ENCODE measurements around the gene PIGL.
"Not testable (repeated sequence)": the region's sequence is repeated elsewhere in the genome, so short reads cannot be mapped to it uniquely, and the experiment has no call there.

The PIGL gene

GRCh38 chr17:16304830-16305229 is 87.8 kb downstream of the PIGL start:
- no peak overlapping the region for H3K27ac ChIP-seq
- peaks cover 4 to 32% (median 15%) of the 10 kb centered on the region in 3 donors for H3K36me3 ChIP-seq
- H3K4me3 ChIP-seq = no peak overlapping the region
- H3K4me1 ChIP-seq = peaks cover 0 to 7% (median 0%) of the 10 kb centered on the region in 4 donors
- H3K27me3 ChIP-seq = no peaks in the 10 kb centered on the region
- no peak for DNase-seq
- TF ChIP-seq CTCF (IDR thresholded peaks at IDR 0.05) = no peak
- no peaks in the 10 kb centered on the region for H3K9me3 ChIP-seq
- intact Hi-C loops (cut with DNase I; ENCODE audit: low total_unique reads) = no loop called here

- H3K4me3 ChIP-seq = no peak overlapping the region
- H3K27me3 ChIP-seq = no peaks in the 10 kb centered on the region
- peaks cover 4 to 30% (median 15%) of the 10 kb centered on the region in 3 donors for H3K36me3 ChIP-seq
- no peak for TF ChIP-seq CTCF (IDR thresholded peaks at IDR 0.05)
- no peak overlapping the region for H3K27ac ChIP-seq
- DNase-seq = no peak
- H3K4me1 ChIP-seq = no peaks in the 10 kb centered on the region
- no peaks in the 10 kb centered on the region for H3K9me3 ChIP-seq
- intact Hi-C loops (cut with DNase I; ENCODE audit: low total_unique reads) = no loop called here
These were observed 89.2 kb downstream of the PIGL start for GRCh38 chr17:16306211-16306610.

DNA sequence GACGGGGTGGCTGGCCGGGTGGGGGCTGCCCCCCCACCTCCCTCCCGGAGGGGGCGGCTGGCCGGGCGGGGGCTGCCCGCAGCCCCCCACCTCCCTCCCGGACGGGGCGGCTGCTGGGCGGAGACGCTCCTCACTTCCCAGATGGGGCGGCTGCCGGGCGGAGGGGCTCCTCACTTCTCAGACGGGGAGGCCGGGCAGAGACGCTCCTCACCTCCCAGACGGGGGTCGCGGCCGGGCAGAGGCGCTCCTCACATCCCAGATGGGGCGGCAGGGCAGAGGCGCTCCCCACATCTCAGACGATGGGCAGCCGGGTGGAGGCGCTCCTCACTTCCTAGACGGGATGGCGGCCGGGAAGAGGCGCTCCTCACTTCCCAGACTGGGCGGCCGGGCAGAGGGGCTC is 95.1 kb downstream of the PIGL start:
- H3K27ac ChIP-seq; H3K27me3 ChIP-seq; H3K4me3 ChIP-seq; H3K9me3 ChIP-seq; H3K4me1 ChIP-seq; intact Hi-C loops (cut with DNase I; ENCODE audit: low total_unique reads); DNase-seq: not testable (repeated sequence)
- H3K36me3 ChIP-seq = peaks cover 7 to 27% (median 7%) of the 10 kb centered on the region in 3 donors

DNA sequence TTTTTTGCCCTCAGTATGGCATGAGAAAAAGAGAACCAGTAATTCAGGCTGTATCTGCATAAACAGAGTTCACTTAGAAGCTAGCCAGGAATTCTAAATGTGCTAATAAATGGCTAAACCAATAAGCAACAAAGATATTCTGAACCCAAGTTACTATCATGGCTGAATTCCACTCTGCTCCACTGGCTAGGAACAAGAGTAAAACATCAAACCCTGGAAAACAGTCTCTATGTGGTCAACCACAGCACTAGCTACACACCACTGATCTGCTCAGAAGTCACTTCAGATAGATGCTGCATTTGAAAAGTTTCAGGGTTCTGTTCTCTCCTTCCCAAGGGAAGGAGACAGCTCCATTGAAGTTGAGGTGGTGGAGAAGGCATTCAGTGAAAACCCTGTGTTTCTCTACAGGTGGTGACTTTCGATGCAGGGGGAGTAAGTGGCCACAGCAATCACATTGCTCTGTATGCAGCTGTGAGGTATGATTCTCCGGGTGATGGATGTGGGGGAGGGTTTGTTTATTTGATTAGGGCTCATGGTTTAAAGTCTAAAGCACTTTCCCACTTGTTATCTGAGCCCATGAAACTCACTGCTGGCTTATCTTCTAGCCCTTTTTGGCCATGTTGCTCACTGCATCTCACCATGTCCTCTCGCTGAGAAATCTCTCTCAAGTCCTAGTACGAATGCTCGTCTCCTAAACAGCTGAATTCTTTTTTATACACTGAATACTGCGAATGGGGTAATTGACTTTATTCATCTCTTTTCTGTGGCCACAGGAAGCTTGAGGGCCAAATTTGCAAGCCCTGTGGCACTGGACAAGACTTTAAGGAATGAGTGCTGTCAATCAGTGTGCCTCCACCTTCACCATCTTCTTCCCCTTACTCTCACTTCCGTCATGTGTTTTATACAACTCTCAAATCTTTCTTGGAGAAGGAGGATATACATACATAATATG is 96.4 kb downstream of the PIGL start:
- H3K27me3 ChIP-seq = no peaks in the 10 kb centered on the region
- H3K27ac ChIP-seq = no peak overlapping the region
- H3K4me1 ChIP-seq = no peaks in the 10 kb centered on the region
- H3K36me3 ChIP-seq = peaks cover 7 to 32% (median 14%) of the 10 kb centered on the region in 3 donors
- intact Hi-C loops (cut with DNase I; ENCODE audit: low total_unique reads) = no loop called here
- TF ChIP-seq CTCF (IDR thresholded peaks at IDR 0.05) = no peak
- no peaks in the 10 kb centered on the region for H3K9me3 ChIP-seq
- no peak for DNase-seq
- H3K4me3 ChIP-seq = no peak overlapping the region

GRCh38 chr17:16314189-16314588 is 97.2 kb downstream of the PIGL start:
- H3K4me3 ChIP-seq = no peak overlapping the region
- no peak for TF ChIP-seq CTCF (IDR thresholded peaks at IDR 0.05)
- no peaks in the 10 kb centered on the region for H3K27me3 ChIP-seq
- peaks cover 7 to 38% (median 17%) of the 10 kb centered on the region in 3 donors for H3K36me3 ChIP-seq
- intact Hi-C loops (cut with DNase I; ENCODE audit: low total_unique reads) = no loop called here
- no peak overlapping the region for H3K27ac ChIP-seq
- no peaks in the 10 kb centered on the region for H3K4me1 ChIP-seq
- DNase-seq = no peak
- no peaks in the 10 kb centered on the region for H3K9me3 ChIP-seq

- intact Hi-C loops (cut with DNase I; ENCODE audit: low total_unique reads) = no loop called here
- H3K4me3 ChIP-seq = no peak overlapping the region
- no peak for DNase-seq
- no peak for TF ChIP-seq CTCF (IDR thresholded peaks at IDR 0.05)
- H3K9me3 ChIP-seq = no peaks in the 10 kb centered on the region
- no peak overlapping the region for H3K27ac ChIP-seq
- no peaks in the 10 kb centered on the region for H3K4me1 ChIP-seq
- peaks cover 7 to 44% (median 17%) of the 10 kb centered on the region in 3 donors for H3K36me3 ChIP-seq
- H3K27me3 ChIP-seq = no peaks in the 10 kb centered on the region
These were observed 97.8 kb downstream of the PIGL start for GRCh38 chr17:16314859-16315258.
